Right lung (tissue), 5 donors: Measurements from ENCODE around the gene CEP135. TPM values are rescaled to one million over a fixed set of nuclear protein-coding genes. Genes with fewer than 3 reads are reported as not detected.
"Not testable (repeated sequence)": the region's sequence is repeated elsewhere in the genome, so short reads cannot be mapped to it uniquely, and the experiment has no call there.

ENCODE experiments used
- DNase-seq, 2 donors: peaks; one replicate each; pipeline ENCODE4 v3.0.0-alpha.2; 2013
- polyA plus RNA-seq, 5 donors: library from polyadenylated mRNA; unstranded; fragments of 120-200 nt; gene quantifications; one replicate each; pipeline versions ENCODE4 v1.2.1 to v1.2.3, GENCODE V29; 2013; ENCODE audit warnings: inconsistent platforms in 1 of 5, low replicate concordance in 1 of 5; ENCODE audit not compliant: insufficient read length in 5 of 5, insufficient read depth in 1 of 5

CEP135 gene
- polyA plus RNA-seq, 5 donors = 10.1 to 22.9 (median 18.6) TPM

GRCh38 chr4:56067826-56068225 lies 119.1 kb downstream of the CEP135 start:
- no peak for DNase-seq

GRCh38 chr4:56072730-56073129 lies 124.0 kb downstream of the CEP135 start:
- DNase-seq = not testable (repeated sequence)

- no peak for DNase-seq
Measured at GRCh38 chr4:56077676-56078075, 128.9 kb downstream of the CEP135 start.

- DNase-seq = no peak
Measured at GRCh38 chr4:56078866-56079265, 130.1 kb downstream of the CEP135 start.

- no peak for DNase-seq
Measured at GRCh38 chr4:56080384-56080783, 131.6 kb downstream of the CEP135 start.

- DNase-seq = no peak
Measured at GRCh38 chr4:56082829-56083228, 134.1 kb downstream of the CEP135 start.

Other genes with a start within 250 kb of the CEP135 start
- under 1 TPM in 2 of 5 donors, not detected in 3; 0.21 to 0.52 TPM for gene EXOC1L, start 129.2 kb upstream of the CEP135 start, polyA plus RNA-seq
- 10 to 100 TPM; 36.6 to 64.0 (median 51.3) TPM for gene EXOC1, start 95.3 kb upstream of the CEP135 start, polyA plus RNA-seq